GM21528 (cell line): ENCODE measurements around the gene RSPH3.
"Not testable (repeated sequence)": the region's sequence is repeated elsewhere in the genome, so short reads cannot be mapped to it uniquely, and the experiment has no call there.

Source experiments
- ATAC-seq: cut with Tn5 transposase; IDR thresholded peaks from one replicate; pipeline ENCODE4 v1.9.1; 2021; ENCODE audit warnings: mild to moderate bottlenecking, moderate library complexity; ENCODE audit not compliant: unreplicated experiment, low FRiP score

RSPH3 gene

DNA sequence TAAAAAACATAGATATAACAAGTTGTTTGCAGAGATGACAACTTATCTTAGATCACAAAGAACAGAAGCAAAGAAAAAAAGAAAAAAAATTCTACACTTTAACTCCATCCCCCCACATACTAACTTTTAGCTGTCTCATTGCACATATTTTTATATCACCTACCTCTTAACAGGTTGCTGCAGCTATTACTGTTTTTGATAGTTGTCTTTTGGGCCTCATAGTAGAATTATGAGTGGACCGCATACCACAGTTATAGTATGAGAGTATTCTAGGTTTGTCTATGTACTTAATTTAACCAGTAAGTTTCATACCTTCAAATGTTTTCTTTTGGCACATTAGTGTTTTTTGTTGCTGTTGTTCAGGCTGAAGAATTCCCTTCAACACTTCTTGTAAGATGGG, 12.3 kb downstream of the RSPH3 start:
- ATAC-seq = no peak

DNA sequence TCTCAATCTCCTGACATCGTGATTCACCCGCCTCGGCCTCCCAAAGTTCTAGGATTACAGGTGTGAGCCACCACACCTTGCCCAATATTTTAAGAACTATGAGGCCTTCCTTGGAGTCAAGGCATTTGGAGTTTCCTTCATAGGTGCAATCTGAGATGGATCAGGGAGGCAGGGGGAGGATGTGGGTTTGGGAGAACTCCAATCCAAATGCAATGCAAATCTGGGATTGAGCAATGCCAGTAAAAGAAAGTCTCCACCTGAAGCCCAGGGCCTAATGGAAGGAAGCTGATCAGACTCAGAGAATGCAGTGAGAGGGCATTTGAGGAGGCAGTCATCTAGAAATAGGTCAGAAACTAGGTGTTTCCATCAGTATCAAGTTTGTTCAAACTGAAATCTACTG, 21.2 kb downstream of the RSPH3 start:
- ATAC-seq = no peak

- ATAC-seq = no peak
Observed at GRCh38 chr6:158977382-158977781, 22.6 kb downstream of the RSPH3 start.

GRCh38 chr6:158972241-158973233, 27.5 kb downstream of the RSPH3 start:
- no peak for ATAC-seq

DNA sequence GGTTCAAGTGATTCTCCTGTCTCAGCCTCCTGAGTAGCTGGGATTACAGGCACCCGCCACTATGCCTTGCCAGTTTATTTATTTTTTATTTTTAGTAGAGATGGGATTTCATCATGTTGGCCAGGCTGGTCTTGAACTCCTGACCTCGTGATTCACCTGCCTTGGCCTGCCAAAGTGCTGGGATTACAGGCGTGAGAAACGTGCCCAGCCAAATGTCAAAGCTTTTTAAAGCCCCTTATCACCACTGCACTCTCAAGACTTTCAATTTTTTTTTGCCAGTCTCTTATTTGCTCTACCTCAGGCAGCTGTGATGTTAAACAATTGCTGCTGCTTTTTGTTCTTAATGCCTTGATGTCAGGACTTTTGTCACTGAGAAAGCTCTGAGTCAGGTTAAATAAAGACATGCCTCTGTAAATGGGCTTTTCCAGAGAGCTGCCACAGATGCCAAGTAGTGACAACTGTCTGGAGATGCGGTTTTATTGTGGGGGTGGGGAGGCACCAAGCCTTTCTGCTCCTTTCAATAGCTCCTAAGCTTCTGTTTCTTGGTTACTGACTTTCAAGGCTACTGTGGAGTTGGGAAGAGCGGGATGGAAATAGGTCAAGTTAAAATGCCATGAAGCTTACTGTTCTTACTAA, 29.2 kb downstream of the RSPH3 start:
- no peak for ATAC-seq

- ATAC-seq = no peak
Observed at GRCh38 chr6:158969148-158969547, 30.9 kb downstream of the RSPH3 start.

GRCh38 chr6:158963020-158963808, 36.8 kb downstream of the RSPH3 start:
- no peak for ATAC-seq

- no peak for ATAC-seq
Observed at GRCh38 chr6:158962371-158962770, 37.6 kb downstream of the RSPH3 start.

DNA sequence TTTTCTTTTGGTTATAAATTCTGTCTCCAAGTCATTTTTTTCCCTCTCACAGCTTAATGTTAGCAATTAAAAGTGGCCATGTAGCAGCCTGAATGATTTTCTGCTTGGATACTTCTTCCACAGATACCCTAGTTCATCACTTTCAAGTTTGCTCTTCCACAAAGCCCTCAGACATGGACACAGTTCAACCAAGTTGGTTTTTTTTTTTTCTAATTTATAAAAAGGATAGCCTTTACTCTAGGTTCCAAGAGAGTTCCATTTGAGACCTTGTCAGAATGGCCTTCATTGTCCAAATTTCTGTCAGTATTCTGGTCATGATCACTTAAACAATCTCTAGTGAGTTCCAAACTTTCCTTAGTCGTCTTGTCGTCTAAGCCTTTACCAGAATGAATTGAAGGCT, 40.0 kb downstream of the RSPH3 start:
- ATAC-seq = no peak

DNA sequence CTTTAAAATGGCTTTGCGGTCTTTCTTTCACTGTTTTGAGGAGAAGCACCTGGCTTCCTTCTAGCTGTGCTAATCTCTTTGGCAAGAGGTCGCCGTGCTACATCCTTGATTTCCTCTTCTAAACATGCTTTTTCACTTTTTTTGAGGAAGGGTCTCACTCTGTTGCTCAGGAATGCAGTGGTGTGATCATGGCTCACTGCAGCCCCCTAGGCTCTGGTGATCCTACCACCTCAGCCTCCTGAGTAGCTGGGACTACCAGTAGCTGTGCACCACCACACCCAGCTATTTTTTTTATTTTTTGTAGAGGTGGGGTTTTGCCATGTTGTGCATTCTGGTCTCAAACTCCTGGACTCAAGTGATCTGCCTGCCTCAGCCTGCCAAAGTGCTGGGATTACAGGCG, 40.5 kb downstream of the RSPH3 start:
- no peak for ATAC-seq

DNA sequence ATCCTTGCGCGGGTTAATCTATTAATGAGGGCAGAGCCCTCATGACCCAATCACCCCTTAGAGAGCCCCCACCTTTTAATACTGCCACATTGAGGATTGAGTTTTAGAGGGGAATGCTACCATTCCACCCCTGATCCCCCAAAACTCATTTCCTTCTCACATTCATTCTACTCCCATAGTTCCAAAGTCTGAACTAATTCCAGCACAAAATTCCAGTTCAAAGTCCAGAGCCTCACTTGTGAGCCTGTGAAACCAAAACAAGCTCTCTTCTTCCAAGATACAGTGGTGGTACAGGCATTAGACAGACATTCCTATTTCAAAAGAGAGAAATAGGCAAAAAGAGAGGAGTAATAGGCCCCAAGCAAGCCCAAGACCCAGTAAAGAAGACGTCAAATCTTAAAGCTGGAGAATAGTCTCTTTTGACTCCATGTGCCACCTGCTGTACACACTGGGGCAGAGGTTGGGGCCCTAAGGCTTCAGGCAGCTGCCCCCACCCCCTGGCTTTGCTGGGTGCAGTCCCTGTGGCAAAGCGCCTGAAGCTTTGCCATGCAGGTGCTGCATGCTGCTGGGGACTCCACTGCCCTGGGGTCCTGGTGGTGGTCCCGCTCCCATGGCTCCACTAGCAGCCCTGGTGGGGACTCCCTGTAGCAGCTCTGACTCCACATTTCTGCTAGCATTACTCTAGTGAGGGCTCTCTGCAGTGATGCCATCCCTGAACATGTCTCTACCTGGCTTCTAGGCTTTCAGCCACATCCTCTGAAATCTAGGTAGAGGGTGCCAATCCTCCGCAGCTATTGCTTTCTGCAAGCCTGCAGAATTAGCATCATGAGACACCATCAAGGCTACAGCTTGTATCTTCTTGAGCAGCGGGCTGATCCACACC, 41.3 kb downstream of the RSPH3 start:
- no peak for ATAC-seq

DNA sequence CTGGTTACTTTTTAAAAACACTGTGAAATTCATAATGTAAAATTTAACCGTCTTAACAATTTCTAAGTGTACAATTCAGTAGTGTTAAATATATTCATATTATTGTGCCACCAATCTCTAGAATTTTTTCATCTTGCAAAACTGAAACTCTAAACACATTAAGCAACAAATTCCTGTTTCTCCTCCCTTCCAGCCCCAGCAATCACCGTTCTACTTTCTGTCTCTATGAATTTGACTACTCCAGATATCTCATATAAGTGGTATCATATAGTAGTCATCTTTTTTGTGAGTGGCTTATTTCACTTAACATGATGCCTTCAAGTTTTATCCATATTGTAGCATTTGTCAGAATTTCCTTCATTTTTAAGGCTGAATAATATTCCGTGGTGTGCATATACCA, 44.7 kb downstream of the RSPH3 start:
- no peak for ATAC-seq

GRCh38 chr6:158954753-158955152, 45.2 kb downstream of the RSPH3 start:
- no peak for ATAC-seq

DNA sequence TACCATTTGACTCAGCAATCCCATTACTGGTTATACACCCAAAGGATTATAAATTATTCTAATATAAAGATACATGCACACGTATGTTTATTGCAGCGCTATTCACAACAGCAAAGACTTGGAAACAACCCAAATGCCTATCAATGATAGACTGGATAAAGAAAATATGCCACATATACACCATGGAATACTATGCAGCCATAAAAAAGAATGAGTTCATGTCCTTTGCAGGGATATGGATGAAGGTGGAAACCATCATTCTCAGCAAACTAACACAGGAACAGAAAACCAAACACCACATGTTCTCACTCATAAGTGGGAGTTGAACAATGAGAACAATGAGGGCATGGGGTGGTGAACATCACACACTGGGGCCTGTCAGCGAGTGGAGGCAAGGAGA, 48.0 kb downstream of the RSPH3 start:
- ATAC-seq = not testable (repeated sequence)

DNA sequence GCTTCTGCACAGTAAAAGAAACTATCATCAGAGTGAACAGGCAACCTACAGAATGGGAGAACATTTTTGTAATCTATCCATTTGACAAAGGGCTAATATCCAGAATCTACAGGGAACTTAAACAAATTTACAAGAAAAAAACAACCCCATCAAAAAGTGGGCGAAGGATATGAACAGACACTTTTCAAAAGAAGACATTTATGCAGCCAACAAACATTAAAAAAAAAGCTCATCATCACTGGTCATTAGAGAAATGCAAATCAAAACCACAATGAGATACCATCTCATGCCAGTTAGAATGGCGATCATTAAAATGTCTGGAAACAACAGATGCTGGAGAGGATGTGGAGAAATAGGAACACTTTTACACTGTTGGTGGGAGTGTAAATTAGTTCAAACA, 48.4 kb downstream of the RSPH3 start:
- ATAC-seq = not testable (repeated sequence)

- ATAC-seq = no peak
Observed at GRCh38 chr6:158947284-158947683, 52.7 kb downstream of the RSPH3 start.

GRCh38 chr6:158943380-158944032, 56.5 kb downstream of the RSPH3 start:
- ATAC-seq = no peak

- no peak for ATAC-seq
Observed at GRCh38 chr6:158942349-158942748, 57.7 kb downstream of the RSPH3 start.

DNA sequence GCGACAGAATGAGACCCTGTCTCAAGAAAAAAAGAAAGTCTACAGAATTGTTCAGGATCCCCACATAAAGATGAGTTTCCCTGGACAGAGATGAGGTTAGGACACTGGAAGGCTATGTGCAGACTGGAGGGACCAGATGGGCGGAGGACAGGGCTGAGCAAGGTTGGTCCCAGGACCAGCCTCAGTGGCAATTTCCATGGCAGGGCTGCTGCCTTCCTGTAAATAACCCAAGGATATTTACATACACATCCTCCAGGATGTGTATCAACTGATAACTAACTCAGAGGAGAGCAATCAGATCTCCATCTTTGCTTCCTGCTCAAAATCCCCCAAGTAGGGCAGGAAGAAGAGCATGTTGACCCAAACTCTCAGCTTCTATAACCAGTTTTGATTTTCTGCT, 58.8 kb downstream of the RSPH3 start:
- ATAC-seq = no peak
